GM12878 (cell line): ENCODE data around the gene LIPF. TPM values are rescaled to one million over a fixed set of nuclear protein-coding genes. Genes with fewer than 3 reads are reported as not detected.

Source experiments
- ATAC-seq: fragments of 200-7000 bp; cut with Tn5 transposase; 3 replicates; pipeline ENCODE4 v1.9.1; 2020; ENCODE audit warnings: mild to moderate bottlenecking, moderate library complexity
- BruUV-seq: library from RNA; stranded (reverse); fragments of 400-500 nt; replicated peaks from 2 replicates; lab custom pipeline; 2021; lab: Mats Ljungman, UMichigan
- CTCF ChIA-PET: fragments of 300-600 bp; sonication (Branson Sonifier 250); formaldehyde crosslinking; extraction: SDS; loops from one replicate; lab custom pipeline; 2021; ENCODE audit warnings: inconsistent platforms; lab: Yijun Ruan, JAX
- POLR2A ChIA-PET: fragments of 350-600 bp; formaldehyde crosslinking; extraction: SDS; loops from one replicate; lab custom pipeline; 2021; ENCODE audit warnings: inconsistent platforms; lab: Charles Lee
- RAD21 ChIA-PET: fragments of 300-600 bp; sonication (Branson Sonifier 250); formaldehyde crosslinking; loops from one replicate; lab custom pipeline; 2023; ENCODE audit warnings: antibody characterized with exemption; ENCODE audit not compliant: unreplicated experiment; lab: Charles Lee
- SMC1A ChIA-PET: fragments of 300-600 bp; sonication (Branson Sonifier 250); formaldehyde crosslinking; loops from one replicate; lab custom pipeline; 2023; ENCODE audit not compliant: unreplicated experiment, uncharacterized antibody; lab: Charles Lee
- DNase-seq: peaks from one replicate; pipeline ENCODE4 v3.0.0-alpha.2; 2011; ENCODE audit warnings: low read depth, low spot score
- FAIRE-seq: peaks from 3 replicates; lab custom pipeline; 2011; peaks lifted over from hg19 to GRCh38; lab: Jason Lieb, UNC
- H2AFZ ChIP-seq: 2 replicates; pipeline ENCODE4 v1.6.0; 2011; ENCODE audit warnings: low read depth, low read length, control low read depth; ENCODE audit not compliant: control insufficient read depth
- H3K27ac ChIP-seq: 2 replicates; pipeline ENCODE4 v1.5.1; 2011; ENCODE audit warnings: control low read depth; ENCODE audit not compliant: control insufficient read depth, insufficient read depth
- H3K27me3 ChIP-seq, 2 experiments: replicated peaks in 1 of 2; 2 replicates each; pipeline versions ENCODE4 v1.6.0 to v1.6.1; 2011; ENCODE audit warnings: low read length in 1 of 2; ENCODE audit not compliant: control insufficient read depth in 2 of 2, insufficient read depth in 2 of 2
- H3K36me3 ChIP-seq, 2 experiments: 2 replicates each; pipeline ENCODE4 v1.5.1; 2011; ENCODE audit warnings: low read length in 1 of 2; ENCODE audit not compliant: control insufficient read depth in 2 of 2, insufficient read depth in 2 of 2
- H3K4me1 ChIP-seq: 2 replicates; pipeline ENCODE4 v1.6.1; 2011; ENCODE audit warnings: mild to moderate bottlenecking, low read length, moderate library complexity, mixed read lengths; ENCODE audit not compliant: control insufficient read depth, insufficient read depth
- H3K4me2 ChIP-seq: 2 replicates; pipeline ENCODE4 v1.6.0; 2011; ENCODE audit warnings: control low read depth; ENCODE audit not compliant: control insufficient read depth, insufficient read depth
- H3K4me3 ChIP-seq: fragments of 200-600 bp; sonication (generic); 2 replicates; pipeline ENCODE4 v1.5.1; 2016
- H3K79me2 ChIP-seq: 2 replicates; pipeline ENCODE4 v1.6.0; 2011; ENCODE audit warnings: low read length; ENCODE audit not compliant: control insufficient read depth, insufficient read depth
- H3K9ac ChIP-seq: 2 replicates; pipeline ENCODE4 v1.8.0; 2011; ENCODE audit warnings: low read length, control low read depth, mixed read lengths; ENCODE audit not compliant: control insufficient read depth, insufficient read depth
- H3K9me3 ChIP-seq: replicated peaks from 3 replicates; pipeline ENCODE4 v1.5.1; 2011; ENCODE audit warnings: mild to moderate bottlenecking, low read length; ENCODE audit not compliant: control insufficient read depth, insufficient read depth
- H4K20me1 ChIP-seq: 2 replicates; pipeline ENCODE4 v1.6.0; 2011; ENCODE audit not compliant: control insufficient read depth, insufficient read depth
- KDM1A ChIP-seq: fragments of 200-600 bp; sonication (generic); IDR thresholded peaks from 2 replicates; pipeline ENCODE4 v1.6.1; 2016; ENCODE audit warnings: borderline replicate concordance
- RCOR1 ChIP-seq: conservative IDR thresholded peaks from 2 replicates; pipeline ENCODE4 v1.6.1; 2012; ENCODE audit warnings: low read depth, low read length, improper control_type of control experiment
- RELA ChIP-seq: fragments of 450-650 bp; IDR thresholded peaks from 2 replicates; pipeline ENCODE4 v1.8.0; 2014; ENCODE audit warnings: borderline replicate concordance; ENCODE audit not compliant: partially characterized antibody
- SIX5 ChIP-seq: IDR thresholded peaks from 2 replicates; pipeline ENCODE4 v1.6.1; 2011; ENCODE audit warnings: mild to moderate bottlenecking, low read depth, low read length, moderate library complexity; ENCODE audit not compliant: severe bottlenecking
- SMC3 ChIP-seq: IDR thresholded peaks from 2 replicates; pipeline ENCODE4 v1.6.1; 2011; ENCODE audit warnings: low read length, improper control_type of control experiment, borderline replicate concordance
- TCF3 ChIP-seq: IDR thresholded peaks from 2 replicates; pipeline ENCODE4 v1.6.1; 2012; ENCODE audit warnings: low read depth, mild to moderate bottlenecking, low read length, borderline replicate concordance; ENCODE audit not compliant: insufficient read depth
- WRNIP1 ChIP-seq: IDR thresholded peaks from 2 replicates; pipeline ENCODE4 v1.6.1; 2011; ENCODE audit warnings: low read depth, low read length, improper control_type of control experiment, borderline replicate concordance
- YBX1 ChIP-seq: fragments of 450-650 bp; IDR thresholded peaks from 2 replicates; pipeline ENCODE4 v1.6.1; 2016; ENCODE audit warnings: antibody characterized with exemption
- ZZZ3 ChIP-seq: IDR thresholded peaks from 2 replicates; pipeline ENCODE4 v1.6.1; 2011; ENCODE audit warnings: low read depth; ENCODE audit not compliant: control insufficient read depth, insufficient read length
- WGBS: methylation state at CpG from one replicate; pipeline ENCODE4 v1.1.6; 2016; ENCODE audit warnings: low lambda C conversion rate; ENCODE audit not compliant: insufficient replicate concordance, insufficient coverage; ENCODE audit errors: missing lambda C conversion rate; 5-methylcytosine and 5-hydroxymethylcytosine counted together
- in situ Hi-C: fragments of 300-500 bp; cut with MboI; formaldehyde crosslinking; loops from 9 replicates; pipeline ENCODE4 v1.14.3; 2018; ENCODE audit warnings: mixed read lengths
- intact Hi-C: fragments of 100-400 bp; cut with micrococcal nuclease; formaldehyde crosslinking; loops from one replicate; pipeline ENCODE4 v1.14.2; 2022; ENCODE audit not compliant: unreplicated experiment
- polyA plus RNA-seq, 11 experiments: library from polyadenylated mRNA; depleted of rRNA in 4 of 11; unstranded in 6 of 11; stranded (reverse) in 5 of 11; fragments of >200 nt; fragmentation: Nextera tagmentation in 4 of 11; fragmentation: Illumina TruSeq in 1 of 11; extraction: Ambion mirVana in 4 of 11; extraction: Trizol in 1 of 11; gene quantifications; 1 replicate in 1 of 11; 2 replicates in 10 of 11; pipeline versions ENCODE4 v1.2.1 to v1.2.3, GENCODE V29; 2011 to 2016; ENCODE audit warnings: inconsistent platforms in 2 of 11, missing spikeins in 2 of 11, low read depth in 1 of 11
- total RNA-seq, 4 experiments: library from RNA; depleted of rRNA in 3 of 4; stranded (reverse); fragments of >200 nt in 3 of 4; fragmentation: Illumina TruSeq in 1 of 4; extraction: Trizol in 1 of 4; gene quantifications; 2 replicates each; pipeline versions ENCODE4 v1.2.1 to v1.2.3, GENCODE V29; 2013 to 2021
- TF ChIP-seq, protein P1 (sequence below): IDR thresholded peaks from 2 replicates; pipeline ENCODE4 v1.6.1; 2012; ENCODE audit warnings: low read length, inconsistent platforms
- TF ChIP-seq, protein P2 (sequence below): IDR thresholded peaks from 2 replicates; pipeline ENCODE4 v1.6.1; 2012; ENCODE audit warnings: improper control_type of control experiment, low read depth, low read length; ENCODE audit not compliant: insufficient replicate concordance
- TF ChIP-seq, protein P3 (sequence below): IDR thresholded peaks from 2 replicates; pipeline ENCODE4 v1.6.1; 2012; ENCODE audit warnings: low read depth, low read length, improper control_type of control experiment
- TF ChIP-seq, protein P4 (sequence below): IDR thresholded peaks from 2 replicates; pipeline ENCODE4 v1.6.1; 2012; ENCODE audit warnings: low read depth, low read length, improper control_type of control experiment

LIPF gene
- total and polyA plus RNA-seq, 10 of the 15 experiments (the other 5 are each of a cell fraction or from before 2014, with no cell fraction given): not detected

DNA sequence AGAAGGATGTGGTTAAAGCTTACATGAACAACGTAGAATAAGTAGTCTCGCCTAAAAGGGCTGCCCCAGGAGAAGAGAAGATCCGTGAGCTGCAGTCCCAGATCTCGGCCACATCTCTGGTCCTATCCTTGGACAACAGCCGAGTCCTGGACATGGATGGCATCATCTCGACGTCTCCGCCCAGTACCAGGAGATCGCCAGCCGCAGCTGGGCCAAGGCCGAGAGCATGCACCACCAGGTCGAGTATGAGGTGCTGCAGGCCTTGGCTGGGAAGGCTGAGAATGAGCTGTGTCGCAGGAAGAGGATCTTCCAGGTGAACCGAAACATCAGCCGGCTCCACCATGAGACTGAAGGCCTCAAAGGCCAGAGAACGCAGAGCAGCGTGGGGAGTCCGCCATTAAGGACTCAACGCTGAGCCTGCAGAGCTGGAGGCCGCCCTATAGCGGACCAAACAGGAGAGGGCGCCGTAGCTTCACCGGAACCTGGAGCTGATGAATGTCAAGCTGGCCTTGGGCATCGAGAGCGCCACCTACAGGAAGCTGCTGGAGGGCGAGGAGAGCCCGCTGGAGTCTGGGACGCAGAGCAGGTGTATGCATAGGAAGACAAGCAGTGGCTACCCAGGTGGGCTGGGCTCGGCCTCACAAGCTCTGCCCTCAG, 64.0 kb downstream of the LIPF start:
- H3K4me2 ChIP-seq: no peak overlapping the region
- FAIRE-seq (no peak), DNase-seq (no peak), ATAC-seq (peak; percentile 53)
- CTCF ChIA-PET: interaction anchor here (0.5 to 4.5 kb wide), 54 partner anchors 8 to 410 kb away, joined by 3 to 54 read pairs (median 5); partner anchors contain the start of genes LIPK and LIPN
- H3K9me3 ChIP-seq: no peaks in the 10 kb centered on the region
- in situ Hi-C loops (no loop called here), intact Hi-C loops (loop anchor here (5.0 kb wide), 1 partner anchor 84 kb away; no protein-coding TSS in a partner anchor)
- BruUV-seq: no TSS peak
- no peak overlapping the region for H2AFZ ChIP-seq
- no peaks in the 10 kb centered on the region for H3K36me3 ChIP-seq
- no peaks in the 10 kb centered on the region for H3K27me3 ChIP-seq
- H3K4me3 ChIP-seq: no peak overlapping the region
- no peaks in the 10 kb centered on the region for H4K20me1 ChIP-seq
- H3K79me2 ChIP-seq: no peaks in the 10 kb centered on the region
- POLR2A ChIA-PET: no interaction called here
- RAD21 ChIA-PET: interaction anchor here (0.8 to 2.5 kb wide), 21 partner anchors 11 to 205 kb away, joined by 3 to 23 read pairs (median 4); partner anchors contain the start of genes LIPM and LIPN
- 64% methylated on average over 30 of the region's 30 CpGs for WGBS
- peaks cover 3% of the 10 kb centered on the region for H3K4me1 ChIP-seq
- SMC1A ChIA-PET: interaction anchor here (0.6 to 2.4 kb wide), 28 partner anchors 11 to 279 kb away, joined by 3 to 11 read pairs (median 4); partner anchors contain the start of gene LIPN
- H3K9ac ChIP-seq: no peak overlapping the region
- H3K27ac ChIP-seq: no peak overlapping the region
- TF ChIP-seq SIX5 (no peak), SMC3 (peak; percentile 60), YBX1 (no peak), KDM1A (no peak), WRNIP1 (no peak), RCOR1 (no peak), RELA (no peak), ZZZ3 (no peak), TCF3 (no peak)
- TF ChIP-seq, protein P1, sequence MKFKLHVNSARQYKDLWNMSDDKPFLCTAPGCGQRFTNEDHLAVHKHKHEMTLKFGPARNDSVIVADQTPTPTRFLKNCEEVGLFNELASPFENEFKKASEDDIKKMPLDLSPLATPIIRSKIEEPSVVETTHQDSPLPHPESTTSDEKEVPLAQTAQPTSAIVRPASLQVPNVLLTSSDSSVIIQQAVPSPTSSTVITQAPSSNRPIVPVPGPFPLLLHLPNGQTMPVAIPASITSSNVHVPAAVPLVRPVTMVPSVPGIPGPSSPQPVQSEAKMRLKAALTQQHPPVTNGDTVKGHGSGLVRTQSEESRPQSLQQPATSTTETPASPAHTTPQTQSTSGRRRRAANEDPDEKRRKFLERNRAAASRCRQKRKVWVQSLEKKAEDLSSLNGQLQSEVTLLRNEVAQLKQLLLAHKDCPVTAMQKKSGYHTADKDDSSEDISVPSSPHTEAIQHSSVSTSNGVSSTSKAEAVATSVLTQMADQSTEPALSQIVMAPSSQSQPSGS: no peak
- TF ChIP-seq, protein P2, sequence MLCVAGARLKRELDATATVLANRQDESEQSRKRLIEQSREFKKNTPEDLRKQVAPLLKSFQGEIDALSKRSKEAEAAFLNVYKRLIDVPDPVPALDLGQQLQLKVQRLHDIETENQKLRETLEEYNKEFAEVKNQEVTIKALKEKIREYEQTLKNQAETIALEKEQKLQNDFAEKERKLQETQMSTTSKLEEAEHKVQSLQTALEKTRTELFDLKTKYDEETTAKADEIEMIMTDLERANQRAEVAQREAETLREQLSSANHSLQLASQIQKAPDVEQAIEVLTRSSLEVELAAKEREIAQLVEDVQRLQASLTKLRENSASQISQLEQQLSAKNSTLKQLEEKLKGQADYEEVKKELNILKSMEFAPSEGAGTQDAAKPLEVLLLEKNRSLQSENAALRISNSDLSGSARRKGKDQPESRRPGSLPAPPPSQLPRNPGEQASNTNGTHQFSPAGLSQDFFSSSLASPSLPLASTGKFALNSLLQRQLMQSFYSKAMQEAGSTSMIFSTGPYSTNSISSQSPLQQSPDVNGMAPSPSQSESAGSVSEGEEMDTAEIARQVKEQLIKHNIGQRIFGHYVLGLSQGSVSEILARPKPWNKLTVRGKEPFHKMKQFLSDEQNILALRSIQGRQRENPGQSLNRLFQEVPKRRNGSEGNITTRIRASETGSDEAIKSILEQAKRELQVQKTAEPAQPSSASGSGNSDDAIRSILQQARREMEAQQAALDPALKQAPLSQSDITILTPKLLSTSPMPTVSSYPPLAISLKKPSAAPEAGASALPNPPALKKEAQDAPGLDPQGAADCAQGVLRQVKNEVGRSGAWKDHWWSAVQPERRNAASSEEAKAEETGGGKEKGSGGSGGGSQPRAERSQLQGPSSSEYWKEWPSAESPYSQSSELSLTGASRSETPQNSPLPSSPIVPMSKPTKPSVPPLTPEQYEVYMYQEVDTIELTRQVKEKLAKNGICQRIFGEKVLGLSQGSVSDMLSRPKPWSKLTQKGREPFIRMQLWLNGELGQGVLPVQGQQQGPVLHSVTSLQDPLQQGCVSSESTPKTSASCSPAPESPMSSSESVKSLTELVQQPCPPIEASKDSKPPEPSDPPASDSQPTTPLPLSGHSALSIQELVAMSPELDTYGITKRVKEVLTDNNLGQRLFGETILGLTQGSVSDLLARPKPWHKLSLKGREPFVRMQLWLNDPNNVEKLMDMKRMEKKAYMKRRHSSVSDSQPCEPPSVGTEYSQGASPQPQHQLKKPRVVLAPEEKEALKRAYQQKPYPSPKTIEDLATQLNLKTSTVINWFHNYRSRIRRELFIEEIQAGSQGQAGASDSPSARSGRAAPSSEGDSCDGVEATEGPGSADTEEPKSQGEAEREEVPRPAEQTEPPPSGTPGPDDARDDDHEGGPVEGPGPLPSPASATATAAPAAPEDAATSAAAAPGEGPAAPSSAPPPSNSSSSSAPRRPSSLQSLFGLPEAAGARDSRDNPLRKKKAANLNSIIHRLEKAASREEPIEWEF: no peak
- TF ChIP-seq, protein P3, sequence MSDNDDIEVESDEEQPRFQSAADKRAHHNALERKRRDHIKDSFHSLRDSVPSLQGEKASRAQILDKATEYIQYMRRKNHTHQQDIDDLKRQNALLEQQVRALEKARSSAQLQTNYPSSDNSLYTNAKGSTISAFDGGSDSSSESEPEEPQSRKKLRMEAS: no peak
- TF ChIP-seq, protein P4, sequence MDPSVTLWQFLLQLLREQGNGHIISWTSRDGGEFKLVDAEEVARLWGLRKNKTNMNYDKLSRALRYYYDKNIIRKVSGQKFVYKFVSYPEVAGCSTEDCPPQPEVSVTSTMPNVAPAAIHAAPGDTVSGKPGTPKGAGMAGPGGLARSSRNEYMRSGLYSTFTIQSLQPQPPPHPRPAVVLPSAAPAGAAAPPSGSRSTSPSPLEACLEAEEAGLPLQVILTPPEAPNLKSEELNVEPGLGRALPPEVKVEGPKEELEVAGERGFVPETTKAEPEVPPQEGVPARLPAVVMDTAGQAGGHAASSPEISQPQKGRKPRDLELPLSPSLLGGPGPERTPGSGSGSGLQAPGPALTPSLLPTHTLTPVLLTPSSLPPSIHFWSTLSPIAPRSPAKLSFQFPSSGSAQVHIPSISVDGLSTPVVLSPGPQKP: no peak
